NCI-H446 treated with DMSO at 0.1 percent for 48 hours (cell line): ENCODE data around the gene TGFBR3L.
A peak's percentile ranks its signal among the peaks of the same experiment; 100 is the strongest.

ENCODE experiments used
- DNase-seq: peaks from one replicate; lab custom pipeline; 2025; lab: John Stamatoyannopoulos, UW

The TGFBR3L gene

GRCh38 chr19:7914598-7915045 is at the start of gene TGFBR3L:
TGFBR3L (plus strand) TSS chr19:7914830.
- no peak for DNase-seq

- DNase-seq, result no peak
These were observed 49.2 kb upstream of the TGFBR3L start for GRCh38 chr19:7865262-7865911.

- no peak for DNase-seq
These were observed 48.1 kb upstream of the TGFBR3L start for GRCh38 chr19:7866399-7867091.

GRCh38 chr19:7867092-7867844 is 47.4 kb upstream of the TGFBR3L start:
- no peak for DNase-seq

GRCh38 chr19:7868326-7868670 is 46.3 kb upstream of the TGFBR3L start:
- DNase-seq, result no peak

DNA sequence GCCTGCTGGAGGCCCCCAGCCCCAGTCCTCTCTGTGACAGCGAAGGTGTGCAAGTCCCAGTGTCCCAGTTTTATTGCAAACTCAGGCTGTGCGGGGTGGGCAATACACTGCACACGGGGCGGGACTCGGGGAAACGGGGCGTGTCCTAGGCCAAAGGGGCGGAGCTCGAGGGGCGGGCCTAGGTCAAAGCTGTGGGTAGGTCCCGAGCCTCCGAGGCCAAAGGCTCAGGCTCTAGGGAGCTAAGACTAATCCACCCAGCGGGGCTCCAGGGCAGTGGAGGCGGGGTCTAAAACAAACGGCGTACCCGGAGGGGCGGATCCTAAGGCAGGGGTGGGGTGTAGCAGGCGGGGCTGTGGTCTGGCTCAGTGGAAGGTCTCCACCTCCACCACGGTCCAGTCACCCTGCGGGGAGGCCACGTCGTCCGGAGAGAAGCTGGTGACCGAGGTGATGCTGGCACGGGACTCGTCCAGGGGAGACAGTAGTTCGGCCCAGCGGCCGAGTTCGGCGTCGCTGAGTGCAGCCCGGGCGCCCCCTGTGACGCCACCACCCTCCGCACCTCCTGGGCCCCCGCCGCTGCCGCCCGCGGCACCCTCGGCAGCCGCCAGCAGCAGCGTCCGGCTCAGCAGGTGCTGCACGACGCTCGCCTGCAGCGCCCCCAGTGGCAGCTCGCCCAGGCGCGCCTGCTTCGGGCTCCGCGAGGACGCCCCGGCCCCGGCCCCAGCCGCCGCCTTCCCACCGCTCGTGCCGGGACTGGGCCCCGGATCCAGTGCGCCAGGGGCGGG is 45.8 kb upstream of the TGFBR3L start:
- no peak for DNase-seq

DNA sequence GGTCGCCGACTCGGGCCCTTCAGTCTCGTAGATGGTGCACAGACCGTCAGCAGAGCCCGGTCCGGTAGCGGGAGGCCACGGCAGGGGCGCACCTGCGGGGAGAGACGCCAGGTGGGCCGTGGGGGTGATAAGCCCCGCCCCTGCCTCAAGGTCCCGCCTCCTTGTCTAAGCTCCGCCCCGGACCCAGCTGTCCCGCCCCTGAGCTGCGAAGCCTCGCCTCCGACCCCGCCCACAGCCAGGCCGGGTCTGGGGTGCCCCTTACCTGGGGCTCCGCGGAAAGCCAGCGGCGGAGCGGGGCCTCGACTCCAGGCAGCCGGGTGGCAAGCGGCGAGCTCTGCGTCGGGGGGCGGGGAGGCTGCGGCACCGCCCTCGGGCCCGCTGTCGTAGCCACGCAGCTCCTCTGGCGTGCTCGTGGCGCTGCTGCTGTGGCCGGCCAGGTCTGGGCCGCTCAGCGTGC is 45.1 kb upstream of the TGFBR3L start:
- no peak for DNase-seq

DNA sequence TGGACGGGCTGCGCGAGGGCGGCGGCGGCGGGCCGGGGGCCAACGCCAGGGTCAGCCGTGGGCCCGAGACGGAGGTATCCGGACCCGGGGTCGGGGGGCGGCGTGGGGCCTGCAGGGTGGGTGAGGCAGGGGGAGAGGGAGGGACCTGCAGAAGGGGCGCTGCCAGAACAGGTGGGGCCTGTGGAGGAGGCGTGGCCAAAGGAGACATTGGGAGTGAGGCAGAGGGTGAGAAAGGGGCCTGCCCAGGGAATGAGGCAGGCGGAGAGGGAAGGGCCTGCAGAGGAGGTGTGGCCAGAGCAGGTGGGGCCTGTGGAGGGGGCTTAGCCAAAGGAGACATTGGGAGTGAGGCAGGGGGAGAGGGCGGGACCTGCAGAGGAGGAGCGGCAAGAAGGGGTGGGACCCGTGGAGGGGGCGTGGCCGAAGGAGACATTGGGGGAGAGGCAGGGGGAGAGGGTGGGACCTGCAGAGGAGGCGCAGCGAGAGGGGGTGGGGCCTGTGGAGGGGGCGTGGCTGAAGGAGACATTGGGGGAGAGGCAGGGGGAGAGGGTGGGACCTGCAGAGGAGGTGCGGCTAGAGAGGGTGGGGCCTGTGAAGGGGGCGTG is 44.6 kb upstream of the TGFBR3L start:
- no peak for DNase-seq

DNA sequence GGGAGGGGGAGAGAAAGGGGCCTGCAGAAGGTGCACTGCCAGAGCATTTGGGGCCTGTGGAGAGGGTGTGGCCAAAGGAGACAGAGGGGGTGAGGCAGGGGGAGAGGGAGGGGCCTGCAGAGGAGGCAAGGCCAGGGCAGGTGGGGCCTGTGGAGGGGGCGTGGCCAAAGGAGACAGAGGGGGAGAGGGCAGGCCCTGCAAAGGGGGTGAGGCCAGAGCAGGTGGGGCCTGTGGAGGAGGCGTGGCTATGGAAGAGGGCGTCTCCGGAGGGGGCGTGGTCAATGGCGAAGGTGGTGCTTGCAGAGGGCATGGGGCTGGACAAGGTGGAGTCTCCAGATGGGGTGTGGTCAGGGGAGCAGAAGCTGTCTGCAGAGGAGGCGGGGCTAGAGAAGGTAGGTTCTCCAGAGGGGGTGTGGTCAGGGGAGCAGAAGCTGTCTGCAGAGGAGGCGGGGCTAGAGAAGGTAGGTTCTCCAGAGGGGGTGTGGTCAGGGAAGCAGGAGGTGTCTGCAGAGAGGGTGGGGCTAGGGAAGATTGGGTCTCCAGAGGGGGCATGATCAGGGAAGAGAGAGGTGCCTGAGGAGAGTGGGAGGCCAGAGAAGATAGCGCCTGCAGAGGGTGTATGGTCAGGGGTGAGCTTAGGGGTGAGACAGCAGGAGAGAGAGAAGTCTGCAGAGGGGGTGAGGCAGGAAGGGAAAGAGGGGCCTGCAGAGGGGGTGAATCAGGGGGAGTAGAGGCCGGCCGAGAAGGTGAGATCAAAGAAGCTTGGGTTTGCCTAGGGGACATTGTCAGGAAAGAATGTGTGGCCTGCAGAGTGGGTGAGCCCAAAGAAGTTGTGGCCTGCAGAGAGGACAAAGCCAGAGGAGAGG is 43.8 kb upstream of the TGFBR3L start:
- DNase-seq, result no peak

DNA sequence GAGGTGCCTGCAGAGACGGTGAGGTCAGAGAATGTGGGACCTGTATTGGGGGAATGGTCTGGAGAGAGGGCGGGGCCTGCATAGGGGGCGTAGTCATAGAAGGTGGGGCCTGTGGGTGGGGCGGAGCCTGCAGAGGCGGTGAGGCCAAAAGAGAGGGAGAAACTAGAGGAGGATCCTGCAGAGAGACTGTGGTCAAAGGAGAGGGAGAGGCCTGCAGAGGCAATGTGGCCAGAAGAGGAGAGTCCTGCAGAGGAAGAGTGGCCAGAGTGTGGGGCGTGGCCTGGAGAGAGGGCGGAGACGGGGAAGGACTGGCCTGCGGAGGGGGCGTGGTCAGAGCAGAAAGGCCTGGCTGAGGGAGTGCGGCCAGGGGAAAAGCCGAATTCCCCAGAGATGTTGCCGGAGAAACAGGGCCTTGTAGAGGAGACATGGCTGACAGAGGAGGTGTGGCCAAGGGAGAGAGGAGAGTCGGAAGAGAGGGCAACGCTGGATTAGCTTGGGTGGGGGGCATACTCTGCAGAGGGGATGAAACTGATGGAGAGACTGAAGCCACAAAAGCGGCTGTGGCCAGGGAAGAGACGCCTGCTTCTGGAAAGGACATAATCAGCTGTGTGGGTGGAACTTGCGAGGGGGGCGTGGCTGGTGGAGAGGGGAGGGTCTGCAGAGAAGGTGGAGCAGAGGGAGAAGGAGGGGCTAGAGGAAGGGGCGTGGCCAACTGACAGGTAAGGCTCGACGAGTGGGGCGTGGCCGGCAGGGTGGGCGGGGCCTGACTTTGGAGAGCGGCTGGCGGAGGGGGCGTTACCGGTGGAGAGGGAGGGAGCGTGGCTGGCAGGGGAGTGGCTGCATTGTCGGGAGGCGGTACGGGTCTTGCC is 43.0 kb upstream of the TGFBR3L start:
- DNase-seq, result no peak

GRCh38 chr19:7872306-7873204 is 42.1 kb upstream of the TGFBR3L start:
- DNase-seq, result no peak

DNA sequence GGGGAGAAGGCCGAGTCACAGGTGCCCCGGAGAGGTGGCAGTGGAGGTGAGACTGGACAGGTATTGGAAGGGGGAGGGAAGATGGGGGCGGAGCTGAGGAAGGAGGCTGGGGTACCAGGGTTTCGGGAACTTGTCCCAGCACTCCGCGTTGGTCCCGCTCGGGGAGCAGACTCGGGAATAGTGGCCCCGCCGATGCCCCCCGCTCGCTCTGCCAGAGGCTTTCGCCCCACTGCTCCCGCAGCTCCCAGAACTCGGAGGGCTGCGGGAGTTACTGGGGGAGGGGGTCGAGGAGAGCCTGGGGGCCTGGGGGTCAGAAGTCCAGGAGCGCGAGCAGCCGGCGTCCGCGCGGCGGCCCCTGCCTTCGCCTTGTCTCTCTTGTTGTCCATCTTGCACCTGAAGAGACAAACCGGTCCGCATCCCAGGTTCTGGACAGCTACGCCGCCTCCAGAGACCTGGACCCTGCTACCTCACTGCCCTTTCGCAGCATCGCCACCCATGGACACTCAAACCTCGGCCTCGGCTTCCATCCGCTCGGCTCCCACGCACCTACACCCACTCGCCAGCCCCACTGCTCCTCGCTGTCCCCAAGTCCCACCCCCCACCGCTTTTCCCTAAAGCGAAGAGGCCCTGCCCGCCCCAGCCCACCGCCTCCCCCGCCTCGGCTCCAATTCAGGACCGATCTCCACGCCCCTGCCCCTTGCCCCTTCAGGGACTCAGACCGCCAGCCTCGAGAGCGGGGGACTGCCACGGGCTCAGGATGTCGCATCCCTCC is 41.1 kb upstream of the TGFBR3L start:
- DNase-seq, result no peak

DNA sequence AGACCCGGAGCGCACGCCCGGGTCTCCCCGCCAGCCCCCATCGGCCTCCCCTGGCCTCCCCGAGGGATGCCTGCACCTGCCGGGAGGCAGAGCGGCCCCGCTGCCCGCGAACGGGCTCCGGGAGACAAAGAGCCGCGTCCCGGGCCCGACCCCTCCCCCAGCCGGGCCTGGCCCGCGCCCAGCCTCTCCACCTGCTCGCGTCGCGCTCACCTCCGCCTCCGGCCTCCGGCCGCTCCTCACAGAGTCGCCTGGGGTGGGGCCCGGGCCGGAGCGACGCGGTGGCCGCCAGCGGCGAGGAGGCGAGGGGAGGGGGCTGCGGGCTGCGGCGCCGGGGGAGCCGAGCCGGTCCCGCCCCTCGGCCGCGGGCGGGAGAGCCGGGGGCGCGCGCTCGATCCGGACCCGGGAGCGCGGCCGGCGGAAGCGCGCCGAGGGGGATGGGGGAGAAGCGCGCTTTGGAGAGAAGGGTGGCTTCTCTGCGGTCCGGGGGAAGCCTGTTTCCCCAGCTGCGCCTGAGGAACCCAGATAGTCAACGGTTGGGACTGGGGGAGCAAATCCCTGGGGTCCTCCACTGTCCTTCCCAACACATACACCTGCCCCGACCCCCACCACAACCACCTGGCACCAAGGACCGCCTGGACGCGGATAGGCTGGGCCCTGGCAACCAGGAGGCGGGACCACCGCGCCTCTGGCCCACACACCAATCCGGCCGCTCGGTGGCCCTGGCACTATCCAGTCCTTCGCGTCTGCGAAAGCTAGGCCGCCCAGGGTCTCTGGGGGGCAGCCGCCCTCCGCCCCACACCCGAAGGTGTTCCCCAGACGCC is 40.3 kb upstream of the TGFBR3L start, which contains the start of gene PRR36:
Gene PRR36, minus strand, starts transcription at position 315 of the 821 bp plus-strand sequence. CDS start 701 bp downstream, outside the sequence.
- DNase-seq, result peak; percentile 57

DNA sequence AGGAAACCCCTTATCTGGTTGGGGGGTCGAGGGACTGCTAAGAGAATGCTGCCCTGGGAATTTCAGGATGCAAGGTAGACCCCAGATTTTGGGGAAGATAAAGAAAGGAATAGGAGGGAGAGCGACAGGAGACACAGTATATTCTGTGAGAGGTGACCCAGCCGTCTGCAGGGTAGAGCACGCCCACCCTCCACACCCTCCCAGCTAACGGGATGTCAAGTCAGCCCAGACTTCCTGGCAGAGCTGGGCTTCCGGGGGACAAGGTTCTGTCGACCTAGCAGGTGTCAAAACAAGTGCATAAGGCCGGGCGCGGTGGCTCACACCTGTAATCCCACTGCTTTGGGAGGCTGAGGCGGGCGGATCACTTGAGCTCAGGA is 39.7 kb upstream of the TGFBR3L start:
- DNase-seq, result no peak

DNA sequence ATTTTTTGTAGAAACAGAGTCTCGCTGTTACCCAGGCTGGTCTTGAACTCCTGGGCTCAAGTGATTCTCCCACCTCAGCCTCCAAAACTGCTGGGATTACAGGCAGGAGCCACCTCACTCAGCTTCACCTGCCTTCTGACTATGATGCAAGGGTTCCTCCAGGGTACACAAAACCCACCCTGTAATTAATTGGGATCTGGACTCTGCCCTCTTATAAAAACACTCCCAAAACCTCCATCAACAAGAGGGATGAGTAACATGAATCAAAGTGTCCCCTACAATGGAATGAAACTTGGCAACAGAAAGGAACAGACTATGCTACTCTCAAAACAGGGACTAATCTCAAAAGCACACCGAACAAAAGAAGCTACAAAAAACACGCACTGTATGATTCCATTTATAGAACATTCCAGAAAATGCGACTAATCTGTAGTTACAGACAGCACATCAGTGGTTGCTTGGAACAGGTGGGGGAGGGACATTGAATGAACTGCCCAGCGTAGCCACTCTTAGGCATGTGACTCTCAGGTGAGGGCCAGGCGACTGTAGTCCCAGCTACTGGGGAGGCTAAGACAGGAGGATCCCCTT is 37.3 kb upstream of the TGFBR3L start:
- no peak for DNase-seq

- DNase-seq, result no peak
These were observed 35.4 kb upstream of the TGFBR3L start for GRCh38 chr19:7879111-7879807.
